GM19463 (cell line): ENCODE data around the gene FOXP1.
"Not testable (repeated sequence)": the region's sequence is repeated elsewhere in the genome, so short reads cannot be mapped to it uniquely, and the experiment has no call there.

Experiments used
- ATAC-seq: cut with Tn5 transposase; IDR thresholded peaks from one replicate; pipeline ENCODE4 v1.9.1; 2021; ENCODE audit warnings: mild to moderate bottlenecking, moderate library complexity; ENCODE audit not compliant: unreplicated experiment

FOXP1 gene

GRCh38 chr3:71351403-71352149 lies 232.0 kb downstream of the FOXP1 start:
- ATAC-seq = no peak

GRCh38 chr3:71350998-71351397 lies 232.5 kb downstream of the FOXP1 start:
- no peak for ATAC-seq

- no peak for ATAC-seq
Observed at GRCh38 chr3:71348831-71349230, 234.7 kb downstream of the FOXP1 start.

GRCh38 chr3:71348001-71348632 lies 235.4 kb downstream of the FOXP1 start:
- no peak for ATAC-seq

GRCh38 chr3:71346061-71346460 lies 237.5 kb downstream of the FOXP1 start:
- no peak for ATAC-seq

GRCh38 chr3:71345429-71346040 lies 238.0 kb downstream of the FOXP1 start:
- no peak for ATAC-seq

GRCh38 chr3:71341721-71342120 lies 241.8 kb downstream of the FOXP1 start:
- ATAC-seq = no peak

GRCh38 chr3:71339049-71339448 lies 244.5 kb downstream of the FOXP1 start:
- no peak for ATAC-seq

GRCh38 chr3:71332813-71333212 lies 250.7 kb downstream of the FOXP1 start:
- no peak for ATAC-seq

GRCh38 chr3:71330909-71331308 lies 252.6 kb downstream of the FOXP1 start:
- no peak for ATAC-seq

GRCh38 chr3:71330505-71330904 lies 253.0 kb downstream of the FOXP1 start:
- ATAC-seq = no peak

- no peak for ATAC-seq
Observed at GRCh38 chr3:71329817-71330216, 253.7 kb downstream of the FOXP1 start.

GRCh38 chr3:71328926-71329325 lies 254.6 kb downstream of the FOXP1 start:
- ATAC-seq = no peak

- no peak for ATAC-seq
Observed at GRCh38 chr3:71327936-71328335, 255.6 kb downstream of the FOXP1 start.

GRCh38 chr3:71325715-71326114 lies 257.8 kb downstream of the FOXP1 start:
- ATAC-seq = no peak

- ATAC-seq = not testable (repeated sequence)
Observed at GRCh38 chr3:71324224-71324623, 259.3 kb downstream of the FOXP1 start.

GRCh38 chr3:71323558-71323957 lies 260.0 kb downstream of the FOXP1 start:
- no peak for ATAC-seq

- ATAC-seq = no peak
Observed at GRCh38 chr3:71322154-71322553, 261.4 kb downstream of the FOXP1 start.

- no peak for ATAC-seq
Observed at GRCh38 chr3:71319771-71320170, 263.8 kb downstream of the FOXP1 start.

- no peak for ATAC-seq
Observed at GRCh38 chr3:71318458-71318827, 265.1 kb downstream of the FOXP1 start.

- no peak for ATAC-seq
Observed at GRCh38 chr3:71317749-71318457, 265.6 kb downstream of the FOXP1 start.

- no peak for ATAC-seq
Observed at GRCh38 chr3:71317140-71317539, 266.4 kb downstream of the FOXP1 start.
